HEK293T (cell line): Measurements from ENCODE around the gene SLC30A4.

Source experiments
- CTCF ChIA-PET: fragments of 350-600 bp; formaldehyde crosslinking; extraction: SDS; loops from one replicate; lab custom pipeline; 2021; ENCODE audit warnings: antibody characterized with exemption, inconsistent platforms; lab: Yijun Ruan, JAX
- POLR2A ChIA-PET: fragments of 350-600 bp; formaldehyde crosslinking; extraction: SDS; loops from one replicate; lab custom pipeline; 2020; ENCODE audit warnings: antibody characterized with exemption, inconsistent platforms; lab: Yijun Ruan, JAX
- DNase-seq: peaks from one replicate; pipeline ENCODE4 v3.0.0; 2012; ENCODE audit warnings: mixed read lengths; ENCODE audit errors: extremely low spot score
- ARNT ChIP-seq: fragments of 450-650 bp; IDR thresholded peaks from 2 replicates; pipeline ENCODE4 v1.6.1; 2017; ENCODE audit warnings: mild to moderate bottlenecking
- BHLHE40 ChIP-seq: fragments of 450-650 bp; IDR thresholded peaks from 2 replicates; pipeline ENCODE4 v1.6.1; 2016; ENCODE audit warnings: mild to moderate bottlenecking, moderate library complexity, borderline replicate concordance
- FOXA1 ChIP-seq: fragments of 450-650 bp; IDR thresholded peaks from 2 replicates; pipeline ENCODE4 v1.6.1; 2016; ENCODE audit warnings: mild to moderate bottlenecking
- FOXK2 ChIP-seq: fragments of 450-650 bp; IDR thresholded peaks from 2 replicates; pipeline ENCODE4 v1.6.1; 2016; ENCODE audit warnings: mild to moderate bottlenecking
- HDGF ChIP-seq: fragments of 450-650 bp; IDR thresholded peaks from 2 replicates; pipeline ENCODE4 v1.6.1; 2017; ENCODE audit warnings: antibody characterized with exemption, borderline replicate concordance
- L3MBTL2 ChIP-seq: fragments of 450-650 bp; conservative IDR thresholded peaks from 2 replicates; pipeline ENCODE4 v1.6.1; 2016; ENCODE audit warnings: mild to moderate bottlenecking
- LEF1 ChIP-seq: fragments of 450-650 bp; IDR thresholded peaks from 2 replicates; pipeline ENCODE4 v1.6.1; 2017; ENCODE audit warnings: mild to moderate bottlenecking, borderline replicate concordance
- ZNF384 ChIP-seq: fragments of 450-650 bp; IDR thresholded peaks from 2 replicates; pipeline ENCODE4 v1.6.1; 2016

The SLC30A4 gene

DNA sequence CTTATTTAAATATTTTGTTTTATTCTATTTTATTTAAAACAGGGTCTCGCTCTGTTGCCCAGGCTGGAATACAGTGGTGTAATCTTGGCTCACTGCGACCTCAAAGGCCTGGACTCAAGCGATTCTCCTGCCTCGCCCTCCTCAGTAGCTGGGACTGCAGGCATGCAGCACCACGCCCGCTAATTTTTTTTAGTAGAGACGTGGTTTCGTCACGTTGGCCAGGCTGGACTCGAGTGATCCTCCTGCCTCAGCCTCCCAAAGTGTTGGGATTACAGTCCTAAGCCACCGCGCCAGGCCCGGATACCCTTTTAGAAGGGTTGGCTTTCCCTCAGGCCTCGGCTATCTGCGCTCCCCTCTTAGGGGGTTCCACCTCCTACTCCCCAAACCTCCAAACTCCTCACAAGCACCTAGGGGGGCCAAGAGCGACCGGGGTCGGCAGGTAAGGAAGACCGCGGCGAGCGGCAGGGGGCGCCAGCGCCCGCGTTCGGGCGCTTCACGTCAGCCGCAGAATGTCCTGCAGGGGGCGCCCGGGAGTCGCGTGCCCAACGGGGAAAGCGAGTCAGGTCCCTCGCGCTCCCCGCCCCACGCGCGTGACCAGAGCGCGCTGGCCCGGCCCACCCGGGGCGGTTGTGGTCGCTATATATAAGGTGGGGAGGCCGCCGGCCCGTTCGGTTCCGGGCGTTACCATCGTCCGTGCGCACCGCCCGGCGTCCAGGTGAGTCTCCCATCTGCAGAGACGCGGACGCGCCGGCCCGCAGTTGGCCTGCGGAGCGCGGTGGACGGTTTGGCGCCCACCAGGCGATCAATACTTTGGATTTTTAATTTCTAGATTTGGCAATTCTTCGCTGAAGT is 92.4 kb downstream of the SLC30A4 start:
- TF ChIP-seq ZNF384: no peak
- TF ChIP-seq LEF1: no peak
- TF ChIP-seq FOXA1: no peak
- no peak for TF ChIP-seq FOXK2
- TF ChIP-seq BHLHE40: no peak
- TF ChIP-seq ARNT: no peak
- no peak for TF ChIP-seq HDGF
- TF ChIP-seq L3MBTL2: no peak
- ChIA-PET CTCF (interaction anchor here (0.6 to 1.2 kb wide), 8 partner anchors 12 to 329 kb away, joined by 3 to 10 read pairs (median 4); no protein-coding TSS in a partner anchor), POLR2A (interaction anchor here (1.8 kb wide), 1 partner anchor 28 kb away, joined by 5 read pairs; a partner anchor contains a TSS)
- peak; percentile 77 for DNase-seq
